PC-3 (cell line): Measurements from ENCODE around the gene SPRED3. TPM values are rescaled to one million over a fixed set of nuclear protein-coding genes. Genes with fewer than 3 reads are reported as not detected.

Experiments
- ATAC-seq: fragments of 200-7000 bp; cut with Tn5 transposase; 2 replicates; pipeline ENCODE4 v1.9.1; 2020; ENCODE audit warnings: mild to moderate bottlenecking, moderate library complexity
- BruUV-seq: library from RNA; stranded (reverse); fragments of 400-500 nt; replicated peaks from 2 replicates; lab custom pipeline; 2021; lab: Mats Ljungman, UMichigan
- CTCF ChIA-PET: fragments of 300-600 bp; sonication (Branson Sonifier 250); formaldehyde crosslinking; loops from one replicate; lab custom pipeline; 2022; ENCODE audit warnings: antibody characterized with exemption; lab: Charles Lee
- POLR2A ChIA-PET: fragments of 300-600 bp; sonication (Branson Sonifier 250); formaldehyde crosslinking; loops from one replicate; lab custom pipeline; 2022; ENCODE audit warnings: antibody characterized with exemption; ENCODE audit not compliant: unreplicated experiment; lab: Charles Lee
- DNase-seq: peaks from one replicate; pipeline ENCODE4 v3.0.0-alpha.2; 2015
- H2AFZ ChIP-seq: fragments of 300-600 bp; sonication (generic); 2 replicates; pipeline ENCODE4 v1.6.0; 2016; ENCODE audit warnings: antibody characterized with exemption, low read length
- H3F3A ChIP-seq: fragments of 300-600 bp; sonication (generic); one replicate; pipeline ENCODE4 v1.6.0; 2017; ENCODE audit warnings: antibody characterized with exemption, low read length, control low read depth, mild to moderate bottlenecking; ENCODE audit not compliant: unreplicated experiment
- H3K27ac ChIP-seq: fragments of 300-600 bp; sonication (generic); 2 replicates; pipeline ENCODE4 v1.5.1; 2016; ENCODE audit warnings: mild to moderate bottlenecking, low read length
- H3K27me3 ChIP-seq: fragments of 300-600 bp; sonication (generic); 2 replicates; pipeline ENCODE4 v1.6.1; 2016; ENCODE audit warnings: low read length, mixed read lengths
- H3K36me3 ChIP-seq: fragments of 300-600 bp; sonication (generic); 2 replicates; pipeline ENCODE4 v1.6.1; 2016; ENCODE audit warnings: low read depth, mixed run types, low read length, mixed read lengths
- H3K4me1 ChIP-seq: fragments of 300-600 bp; sonication (generic); 2 replicates; pipeline ENCODE4 v1.5.1; 2016; ENCODE audit warnings: low read length; ENCODE audit not compliant: insufficient read depth
- H3K4me2 ChIP-seq: fragments of 300-600 bp; sonication (generic); 2 replicates; pipeline ENCODE4 v1.6.0; 2016; ENCODE audit warnings: low read length
- H3K4me3 ChIP-seq: fragments of 300-600 bp; sonication (generic); 2 replicates; pipeline ENCODE4 v1.5.1; 2016; ENCODE audit warnings: mild to moderate bottlenecking, low read length, mixed read lengths
- H3K79me2 ChIP-seq: fragments of 300-600 bp; sonication (generic); 2 replicates; pipeline ENCODE4 v1.6.1; 2017; ENCODE audit warnings: low read length, mixed read lengths
- H3K9ac ChIP-seq: fragments of 300-600 bp; sonication (generic); 2 replicates; pipeline ENCODE4 v1.6.0; 2016; ENCODE audit warnings: mild to moderate bottlenecking, low read length
- H3K9me2 ChIP-seq: fragments of 300-600 bp; sonication (generic); replicated peaks from 2 replicates; pipeline ENCODE4 v1.6.1; 2016; ENCODE audit warnings: mixed run types, low read length, mixed read lengths
- H3K9me3 ChIP-seq: fragments of 300-600 bp; sonication (generic); 2 replicates; pipeline ENCODE4 v1.6.1; 2016; ENCODE audit warnings: low read length, mixed read lengths
- H4K20me1 ChIP-seq: fragments of 300-600 bp; sonication (generic); 2 replicates; pipeline ENCODE4 v1.6.1; 2016; ENCODE audit warnings: low read length, mixed read lengths
- EZH2 ChIP-seq: fragments of 300-600 bp; sonication (generic); IDR thresholded peaks from one replicate; pipeline ENCODE4 v1.6.1; 2017; ENCODE audit warnings: antibody characterized with exemption, mild to moderate bottlenecking, low read length; ENCODE audit not compliant: unreplicated experiment
- EZH2phosphoT487 ChIP-seq: fragments of 300-600 bp; sonication (generic); IDR thresholded peaks from 2 replicates; pipeline ENCODE4 v1.6.1; 2018; ENCODE audit warnings: mild to moderate bottlenecking, antibody characterized with exemption, low read length, borderline replicate concordance
- intact Hi-C: fragments of 100-400 bp; cut with micrococcal nuclease; formaldehyde crosslinking; loops from 2 replicates; pipeline ENCODE4 v1.9.0; 2023
- total RNA-seq: library from RNA; depleted of rRNA; stranded (reverse); fragments of >200 nt; gene quantifications from 2 replicates; pipeline ENCODE4 v1.2.3, GENCODE V29; 2014; rRNA removed
- TF ChIP-seq, protein P1 (sequence below): fragments of 300-600 bp; sonication (generic); conservative IDR thresholded peaks from 2 replicates; pipeline ENCODE4 v1.5.1; 2017; ENCODE audit warnings: antibody characterized with exemption, low read depth, mild to moderate bottlenecking, low read length

Gene SPRED3
- total RNA-seq, 1 experiment from 2014 or later: 4.1 TPM

DNA sequence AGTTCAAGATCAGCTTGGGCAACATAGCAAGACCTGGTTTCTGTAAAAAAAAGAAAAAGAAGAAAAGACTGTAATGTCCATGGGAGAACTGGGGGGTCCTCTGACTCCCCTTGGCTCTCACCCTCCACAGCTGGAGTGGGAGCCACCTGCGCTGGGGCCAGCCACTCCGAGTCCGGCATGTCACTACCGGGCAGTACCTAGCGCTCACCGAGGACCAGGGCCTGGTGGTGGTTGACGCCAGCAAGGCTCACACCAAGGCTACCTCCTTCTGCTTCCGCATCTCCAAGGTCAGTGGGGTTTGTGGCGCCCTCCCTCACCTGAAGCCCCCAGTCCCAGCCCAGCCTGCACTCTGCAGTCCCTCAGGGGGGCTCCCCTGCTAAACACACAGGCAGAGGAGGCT lies 59.7 kb downstream of the SPRED3 start:
- Histone ChIP-seq H3K9me2 (no peaks in the 10 kb centered on the region), H3K79me2 (no peaks in the 10 kb centered on the region), H2AFZ (no peak overlapping the region), H3K4me3 (no peak overlapping the region), H3K36me3 (no peaks in the 10 kb centered on the region), H3K27ac (no peak overlapping the region), H3K4me2 (no peak overlapping the region), H3K9ac (no peak overlapping the region), H3K9me3 (no peaks in the 10 kb centered on the region), H3F3A (no peaks in the 10 kb centered on the region), H3K4me1 (no peaks in the 10 kb centered on the region), H3K27me3 (no peaks in the 10 kb centered on the region), H4K20me1 (no peaks in the 10 kb centered on the region)
- ChIA-PET CTCF (no interaction called here), POLR2A (no interaction called here)
- no peak for TF ChIP-seq EZH2phosphoT487
- TF ChIP-seq EZH2: no peak
- TF ChIP-seq, protein P1, sequence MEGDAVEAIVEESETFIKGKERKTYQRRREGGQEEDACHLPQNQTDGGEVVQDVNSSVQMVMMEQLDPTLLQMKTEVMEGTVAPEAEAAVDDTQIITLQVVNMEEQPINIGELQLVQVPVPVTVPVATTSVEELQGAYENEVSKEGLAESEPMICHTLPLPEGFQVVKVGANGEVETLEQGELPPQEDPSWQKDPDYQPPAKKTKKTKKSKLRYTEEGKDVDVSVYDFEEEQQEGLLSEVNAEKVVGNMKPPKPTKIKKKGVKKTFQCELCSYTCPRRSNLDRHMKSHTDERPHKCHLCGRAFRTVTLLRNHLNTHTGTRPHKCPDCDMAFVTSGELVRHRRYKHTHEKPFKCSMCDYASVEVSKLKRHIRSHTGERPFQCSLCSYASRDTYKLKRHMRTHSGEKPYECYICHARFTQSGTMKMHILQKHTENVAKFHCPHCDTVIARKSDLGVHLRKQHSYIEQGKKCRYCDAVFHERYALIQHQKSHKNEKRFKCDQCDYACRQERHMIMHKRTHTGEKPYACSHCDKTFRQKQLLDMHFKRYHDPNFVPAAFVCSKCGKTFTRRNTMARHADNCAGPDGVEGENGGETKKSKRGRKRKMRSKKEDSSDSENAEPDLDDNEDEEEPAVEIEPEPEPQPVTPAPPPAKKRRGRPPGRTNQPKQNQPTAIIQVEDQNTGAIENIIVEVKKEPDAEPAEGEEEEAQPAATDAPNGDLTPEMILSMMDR: no peak
- no peak for ATAC-seq
- DNase-seq: no peak
- BruUV-seq: no TSS peak
- intact Hi-C loops: no loop called here

Other genes with a start within 250 kb of the SPRED3 start
- gene DPF1, start 164.5 kb upstream of the SPRED3 start, total RNA-seq: 7.7 and 8.1 TPM in 2 replicates
- not detected in 2 replicates for gene PPP1R14A, start 132.3 kb upstream of the SPRED3 start, total RNA-seq
- gene SPINT2, start 124.1 kb upstream of the SPRED3 start, total RNA-seq: 442 and 650 TPM in 2 replicates
- 169 and 212 TPM in 2 replicates for gene C19orf33, start 84.4 kb upstream of the SPRED3 start, total RNA-seq
- 62.9 and 72.3 TPM in 2 replicates for gene YIF1B, start 72.8 kb upstream of the SPRED3 start, total RNA-seq
- gene KCNK6, start 68.9 kb upstream of the SPRED3 start, total RNA-seq: 3.3 and 6.7 TPM in 2 replicates
- gene CATSPERG, start 52.9 kb upstream of the SPRED3 start, total RNA-seq: 0.44 and 2.5 TPM in 2 replicates
- gene PSMD8, start 14.1 kb upstream of the SPRED3 start, total RNA-seq: 290 and 367 TPM in 2 replicates
- gene GGN, start 663 bp upstream of the SPRED3 start, total RNA-seq: 0.29 and 0.73 TPM in 2 replicates
- 23.5 and 53.6 TPM in 2 replicates for gene FAM98C, start 14.4 kb downstream of the SPRED3 start, total RNA-seq
- not detected in 2 replicates for gene RASGRP4, start 37.5 kb downstream of the SPRED3 start, total RNA-seq
- not detected in 2 replicates for gene RYR1, start 45.0 kb downstream of the SPRED3 start, total RNA-seq
- 0.63 and 2.3 TPM in 2 replicates for gene MAP4K1, start 229.3 kb downstream of the SPRED3 start, total RNA-seq
- gene EIF3K, start 230.5 kb downstream of the SPRED3 start, total RNA-seq: 310 and 414 TPM in 2 replicates